ENCODE measurements around the gene PIF1.

Gene PIF1

GRCh38 chr15:64773606-64774005, 51.8 kb downstream of the PIF1 start:
- DNase-seq, result no peak

- no peak for DNase-seq
Measured at GRCh38 chr15:64772964-64773363, 52.5 kb downstream of the PIF1 start.

- DNase-seq, result no peak
Measured at GRCh38 chr15:64772488-64772887, 53.0 kb downstream of the PIF1 start.

- DNase-seq, result no peak
Measured at GRCh38 chr15:64770626-64771025, 54.8 kb downstream of the PIF1 start.

GRCh38 chr15:64767203-64767602, 58.2 kb downstream of the PIF1 start:
- DNase-seq, result no peak

- DNase-seq, result no peak
Measured at GRCh38 chr15:64766058-64766457, 59.4 kb downstream of the PIF1 start.

All from NCI-H748 treated with DMSO at 0.1 percent for 48 hours (cell line).